PFSK-1 (cell line): ENCODE measurements around the gene DSTYK.

Experiments used
- FOXP2 ChIP-seq: optimal IDR thresholded peaks from 2 replicates; pipeline ENCODE3; 2011; ENCODE audit warnings: borderline replicate concordance, control low read depth, inconsistent platforms; ENCODE audit not compliant: insufficient read depth; ENCODE audit errors: extremely low read length, extremely low read depth
- POLR2AphosphoS5 ChIP-seq: IDR thresholded peaks from 2 replicates; pipeline ENCODE4 v1.6.1; 2012; ENCODE audit warnings: low read depth, mild to moderate bottlenecking, control low read depth, low read length, moderate library complexity
- REST ChIP-seq, 2 experiments: IDR thresholded peaks; 2 replicates each; pipeline versions ENCODE4 v1.6.1 to v1.8.0; 2011 to 2012; ENCODE audit warnings: low read depth in 2 of 2, low read length in 2 of 2, control low read depth in 1 of 2, inconsistent platforms in 1 of 2, mild to moderate bottlenecking in 1 of 2, moderate library complexity in 1 of 2; ENCODE audit not compliant: insufficient read depth in 1 of 2
- SIN3A ChIP-seq: IDR thresholded peaks from 2 replicates; pipeline ENCODE4 v1.6.1; 2012; ENCODE audit warnings: mild to moderate bottlenecking, low read length, moderate library complexity, borderline replicate concordance; ENCODE audit not compliant: insufficient read depth
- TAF1 ChIP-seq: IDR thresholded peaks from 2 replicates; pipeline ENCODE4 v1.6.1; 2012; ENCODE audit warnings: low read length, control low read depth, borderline replicate concordance; ENCODE audit not compliant: insufficient read depth

The DSTYK gene

GRCh38 chr1:205236951-205237475 lies 25.5 kb upstream of the DSTYK start:
- TF ChIP-seq TAF1: no peak
- TF ChIP-seq FOXP2: no peak
- TF ChIP-seq SIN3A: no peak
- TF ChIP-seq REST (IDR thresholded peaks at IDR 0.05; ENCODE audit: insufficient read depth in 1 of 2, low read depth in 2 of 2, low read length in 2 of 2): no peak
- TF ChIP-seq POLR2AphosphoS5: no peak

GRCh38 chr1:205236526-205236925 lies 25.0 kb upstream of the DSTYK start:
- TF ChIP-seq SIN3A (no peak), POLR2AphosphoS5 (no peak), FOXP2 (no peak), TAF1 (no peak), REST (IDR thresholded peaks at IDR 0.05; ENCODE audit: insufficient read depth in 1 of 2, low read depth in 2 of 2, low read length in 2 of 2) (no peak)

- TF ChIP-seq REST (IDR thresholded peaks at IDR 0.05; ENCODE audit: insufficient read depth in 1 of 2, low read depth in 2 of 2, low read length in 2 of 2): no peak
- TF ChIP-seq POLR2AphosphoS5: no peak
- no peak for TF ChIP-seq TAF1
- no peak for TF ChIP-seq FOXP2
Observed at GRCh38 chr1:205235951-205236350, 24.4 kb upstream of the DSTYK start.

- TF ChIP-seq REST (IDR thresholded peaks at IDR 0.05; ENCODE audit: insufficient read depth in 1 of 2, low read depth in 2 of 2, low read length in 2 of 2) (no peak), FOXP2 (no peak)
Observed at GRCh38 chr1:205232945-205233397, 21.5 kb upstream of the DSTYK start.
